Esophagus (tissue), 2 donors: Measurements from ENCODE around the gene TAAR8. TPM values are rescaled to one million over a fixed set of nuclear protein-coding genes. Genes with fewer than 3 reads are reported as not detected.
"Not testable (repeated sequence)": the region's sequence is repeated elsewhere in the genome, so short reads cannot be mapped to it uniquely, and the experiment has no call there.

ENCODE experiments used
- H3K27ac ChIP-seq, 2 donors: one replicate each; pipeline ENCODE4 v1.5.1; 2013; ENCODE audit warnings: low read depth in 2 of 2, mild to moderate bottlenecking in 2 of 2, inconsistent platforms in 1 of 2, low read length in 1 of 2, moderate library complexity in 1 of 2
- H3K27me3 ChIP-seq, 2 donors: one replicate each; pipeline ENCODE4 v1.6.1; 2013; ENCODE audit warnings: low read length in 2 of 2, control low read depth in 1 of 2, mild to moderate bottlenecking in 1 of 2; ENCODE audit not compliant: insufficient read depth in 2 of 2, control insufficient read depth in 1 of 2
- H3K36me3 ChIP-seq, 2 donors: one replicate each; pipeline ENCODE4 v1.6.1; 2013; ENCODE audit warnings: low read length in 1 of 2; ENCODE audit not compliant: control insufficient read depth in 2 of 2, insufficient read depth in 2 of 2
- H3K4me1 ChIP-seq, 2 donors: one replicate each; pipeline ENCODE4 v1.6.1; 2013; ENCODE audit warnings: low read length in 1 of 2; ENCODE audit not compliant: control insufficient read depth in 2 of 2, insufficient read depth in 2 of 2
- H3K4me3 ChIP-seq, 2 donors: one replicate each; pipeline ENCODE4 v1.5.1; 2013; ENCODE audit warnings: low read length in 2 of 2, mild to moderate bottlenecking in 2 of 2, low read depth in 1 of 2, moderate library complexity in 1 of 2
- H3K9me3 ChIP-seq, 2 donors: one replicate each; pipeline ENCODE4 v1.6.1; 2013; ENCODE audit warnings: mild to moderate bottlenecking in 2 of 2, low read depth in 1 of 2, low read length in 1 of 2, moderate library complexity in 1 of 2; ENCODE audit not compliant: control insufficient read depth in 2 of 2, insufficient read depth in 1 of 2
- polyA plus RNA-seq, 2 donors: library from polyadenylated mRNA; stranded (reverse); fragments of 200-250 nt; gene quantifications; one replicate each; pipeline ENCODE4 v1.2.3, GENCODE V29; 2013
- donor health status: healthy with polysubstance abuse.
- donor health status: Bipolar disorder and iron deficiency.

Gene TAAR8
- polyA plus RNA-seq, 2 donors: not detected

DNA sequence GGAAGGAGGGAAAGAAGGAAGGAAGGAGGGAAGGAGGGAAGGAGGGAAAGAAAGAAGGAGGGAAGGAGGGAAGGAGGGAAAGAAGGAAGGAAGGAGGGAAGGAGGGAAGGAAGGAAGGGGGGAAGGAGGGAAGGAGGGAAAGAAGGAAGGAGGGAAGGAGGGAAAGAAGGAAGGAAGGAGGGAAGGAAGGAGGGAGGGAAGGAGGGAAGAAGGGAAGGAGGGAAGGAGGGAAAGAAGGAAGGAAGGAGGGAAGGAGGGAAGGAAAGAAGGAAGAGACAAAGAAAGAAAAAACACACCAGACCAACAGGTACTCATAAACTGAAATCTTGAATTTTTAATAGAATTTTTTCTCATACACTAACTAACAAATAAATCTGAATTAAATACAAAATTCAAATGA, 48.4 kb downstream of the TAAR8 start:
- not testable (repeated sequence) for H3K36me3 ChIP-seq, H3K27me3 ChIP-seq, H3K27ac ChIP-seq, H3K4me1 ChIP-seq, H3K9me3 ChIP-seq, H3K4me3 ChIP-seq

Other genes starting within 250 kb of the TAAR8 start
- gene MOXD1, start 151.2 kb upstream of the TAAR8 start, polyA plus RNA-seq: 10 to 100 TPM in 1 of 2 donors, 1 to 10 TPM in 1; 9.0 to 15.4 TPM
- gene STX7, start 39.6 kb upstream of the TAAR8 start, polyA plus RNA-seq: 10 to 100 TPM in 1 of 2 donors, 1 to 10 TPM in 1; 9.0 to 19.2 TPM
- not detected for gene TAAR9, start 14.4 kb upstream of the TAAR8 start, polyA plus RNA-seq
- gene TAAR6, start 17.6 kb downstream of the TAAR8 start, polyA plus RNA-seq: not detected
- not detected for gene TAAR5, start 37.1 kb downstream of the TAAR8 start, polyA plus RNA-seq
- not detected for gene TAAR2, start 71.6 kb downstream of the TAAR8 start, polyA plus RNA-seq
- not detected for gene TAAR1, start 106.5 kb downstream of the TAAR8 start, polyA plus RNA-seq
- under 1 TPM; 0.28 to 0.29 TPM for gene VNN1, start 161.4 kb downstream of the TAAR8 start, polyA plus RNA-seq
- under 1 TPM; 0.35 to 0.45 TPM for gene VNN2, start 205.2 kb downstream of the TAAR8 start, polyA plus RNA-seq
- 10 to 100 TPM in 1 of 2 donors, 1 to 10 TPM in 1; 8.5 to 10.6 TPM for gene SLC18B1, start 246.0 kb downstream of the TAAR8 start, polyA plus RNA-seq